GM12878 (cell line): ENCODE measurements around the gene TNP2. TPM values are rescaled to one million over a fixed set of nuclear protein-coding genes. Genes with fewer than 3 reads are reported as not detected.
A peak's percentile ranks its signal among the peaks of the same experiment; 100 is the strongest.

Experiments
- ATAC-seq: fragments of 200-7000 bp; cut with Tn5 transposase; 3 replicates; pipeline ENCODE4 v1.9.1; 2020; ENCODE audit warnings: mild to moderate bottlenecking, moderate library complexity
- BruUV-seq: library from RNA; stranded (reverse); fragments of 400-500 nt; replicated peaks from 2 replicates; lab custom pipeline; 2021; lab: Mats Ljungman, UMichigan
- CTCF ChIA-PET: fragments of 300-600 bp; sonication (Branson Sonifier 250); formaldehyde crosslinking; extraction: SDS; loops from one replicate; lab custom pipeline; 2021; ENCODE audit warnings: inconsistent platforms; lab: Yijun Ruan, JAX
- POLR2A ChIA-PET: fragments of 350-600 bp; formaldehyde crosslinking; extraction: SDS; loops from one replicate; lab custom pipeline; 2021; ENCODE audit warnings: inconsistent platforms; lab: Charles Lee
- RAD21 ChIA-PET: fragments of 300-600 bp; sonication (Branson Sonifier 250); formaldehyde crosslinking; loops from one replicate; lab custom pipeline; 2023; ENCODE audit warnings: antibody characterized with exemption; ENCODE audit not compliant: unreplicated experiment; lab: Charles Lee
- SMC1A ChIA-PET: fragments of 300-600 bp; sonication (Branson Sonifier 250); formaldehyde crosslinking; loops from one replicate; lab custom pipeline; 2023; ENCODE audit not compliant: unreplicated experiment, uncharacterized antibody; lab: Charles Lee
- DNase-seq: peaks from one replicate; pipeline ENCODE4 v3.0.0-alpha.2; 2011; ENCODE audit warnings: low read depth, low spot score
- FAIRE-seq: peaks from 3 replicates; lab custom pipeline; 2011; peaks lifted over from hg19 to GRCh38; lab: Jason Lieb, UNC
- H2AFZ ChIP-seq: 2 replicates; pipeline ENCODE4 v1.6.0; 2011; ENCODE audit warnings: low read depth, low read length, control low read depth; ENCODE audit not compliant: control insufficient read depth
- H3K27ac ChIP-seq: 2 replicates; pipeline ENCODE4 v1.5.1; 2011; ENCODE audit warnings: control low read depth; ENCODE audit not compliant: control insufficient read depth, insufficient read depth
- H3K27me3 ChIP-seq, 2 experiments: replicated peaks in 1 of 2; 2 replicates each; pipeline versions ENCODE4 v1.6.0 to v1.6.1; 2011; ENCODE audit warnings: low read length in 1 of 2; ENCODE audit not compliant: control insufficient read depth in 2 of 2, insufficient read depth in 2 of 2
- H3K36me3 ChIP-seq, 2 experiments: 2 replicates each; pipeline ENCODE4 v1.5.1; 2011; ENCODE audit warnings: low read length in 1 of 2; ENCODE audit not compliant: control insufficient read depth in 2 of 2, insufficient read depth in 2 of 2
- H3K4me1 ChIP-seq: 2 replicates; pipeline ENCODE4 v1.6.1; 2011; ENCODE audit warnings: mild to moderate bottlenecking, low read length, moderate library complexity, mixed read lengths; ENCODE audit not compliant: control insufficient read depth, insufficient read depth
- H3K4me2 ChIP-seq: 2 replicates; pipeline ENCODE4 v1.6.0; 2011; ENCODE audit warnings: control low read depth; ENCODE audit not compliant: control insufficient read depth, insufficient read depth
- H3K4me3 ChIP-seq: fragments of 200-600 bp; sonication (generic); 2 replicates; pipeline ENCODE4 v1.5.1; 2016
- H3K79me2 ChIP-seq: 2 replicates; pipeline ENCODE4 v1.6.0; 2011; ENCODE audit warnings: low read length; ENCODE audit not compliant: control insufficient read depth, insufficient read depth
- H3K9ac ChIP-seq: 2 replicates; pipeline ENCODE4 v1.8.0; 2011; ENCODE audit warnings: low read length, control low read depth, mixed read lengths; ENCODE audit not compliant: control insufficient read depth, insufficient read depth
- H3K9me3 ChIP-seq: replicated peaks from 3 replicates; pipeline ENCODE4 v1.5.1; 2011; ENCODE audit warnings: mild to moderate bottlenecking, low read length; ENCODE audit not compliant: control insufficient read depth, insufficient read depth
- H4K20me1 ChIP-seq: 2 replicates; pipeline ENCODE4 v1.6.0; 2011; ENCODE audit not compliant: control insufficient read depth, insufficient read depth
- CHD4 ChIP-seq: fragments of 200-600 bp; sonication (generic); IDR thresholded peaks from 2 replicates; pipeline ENCODE4 v1.6.1; 2016; ENCODE audit warnings: mild to moderate bottlenecking
- WGBS: methylation state at CpG from one replicate; pipeline ENCODE4 v1.1.6; 2016; ENCODE audit warnings: low lambda C conversion rate; ENCODE audit not compliant: insufficient replicate concordance, insufficient coverage; ENCODE audit errors: missing lambda C conversion rate; 5-methylcytosine and 5-hydroxymethylcytosine counted together
- in situ Hi-C: fragments of 300-500 bp; cut with MboI; formaldehyde crosslinking; loops from 9 replicates; pipeline ENCODE4 v1.14.3; 2018; ENCODE audit warnings: mixed read lengths
- intact Hi-C: fragments of 100-400 bp; cut with micrococcal nuclease; formaldehyde crosslinking; loops from one replicate; pipeline ENCODE4 v1.14.2; 2022; ENCODE audit not compliant: unreplicated experiment
- polyA plus RNA-seq, 11 experiments: library from polyadenylated mRNA; depleted of rRNA in 4 of 11; unstranded in 6 of 11; stranded (reverse) in 5 of 11; fragments of >200 nt; fragmentation: Nextera tagmentation in 4 of 11; fragmentation: Illumina TruSeq in 1 of 11; extraction: Ambion mirVana in 4 of 11; extraction: Trizol in 1 of 11; gene quantifications; 1 replicate in 1 of 11; 2 replicates in 10 of 11; pipeline versions ENCODE4 v1.2.1 to v1.2.3, GENCODE V29; 2011 to 2016; ENCODE audit warnings: inconsistent platforms in 2 of 11, missing spikeins in 2 of 11, low read depth in 1 of 11
- total RNA-seq, 4 experiments: library from RNA; depleted of rRNA in 3 of 4; stranded (reverse); fragments of >200 nt in 3 of 4; fragmentation: Illumina TruSeq in 1 of 4; extraction: Trizol in 1 of 4; gene quantifications; 2 replicates each; pipeline versions ENCODE4 v1.2.1 to v1.2.3, GENCODE V29; 2013 to 2021
- TF ChIP-seq, protein P1 (sequence below): fragments of 450-650 bp; IDR thresholded peaks from 2 replicates; pipeline ENCODE4 v1.6.1; 2016; ENCODE audit warnings: mild to moderate bottlenecking
- TF ChIP-seq, protein P2 (sequence below): IDR thresholded peaks from 2 replicates; pipeline ENCODE4 v1.6.1; 2011; ENCODE audit warnings: low read depth, low read length, improper control_type of control experiment, borderline replicate concordance
- TF ChIP-seq, protein P3 (sequence below): IDR thresholded peaks from 2 replicates; pipeline ENCODE4 v1.6.1; 2011; ENCODE audit warnings: low read depth, mild to moderate bottlenecking, low read length, moderate library complexity, borderline replicate concordance; ENCODE audit errors: extremely low read depth

Gene TNP2
- total and polyA plus RNA-seq, 10 of the 15 experiments (the other 5 are each of a cell fraction or from before 2014, with no cell fraction given) = not detected

DNA sequence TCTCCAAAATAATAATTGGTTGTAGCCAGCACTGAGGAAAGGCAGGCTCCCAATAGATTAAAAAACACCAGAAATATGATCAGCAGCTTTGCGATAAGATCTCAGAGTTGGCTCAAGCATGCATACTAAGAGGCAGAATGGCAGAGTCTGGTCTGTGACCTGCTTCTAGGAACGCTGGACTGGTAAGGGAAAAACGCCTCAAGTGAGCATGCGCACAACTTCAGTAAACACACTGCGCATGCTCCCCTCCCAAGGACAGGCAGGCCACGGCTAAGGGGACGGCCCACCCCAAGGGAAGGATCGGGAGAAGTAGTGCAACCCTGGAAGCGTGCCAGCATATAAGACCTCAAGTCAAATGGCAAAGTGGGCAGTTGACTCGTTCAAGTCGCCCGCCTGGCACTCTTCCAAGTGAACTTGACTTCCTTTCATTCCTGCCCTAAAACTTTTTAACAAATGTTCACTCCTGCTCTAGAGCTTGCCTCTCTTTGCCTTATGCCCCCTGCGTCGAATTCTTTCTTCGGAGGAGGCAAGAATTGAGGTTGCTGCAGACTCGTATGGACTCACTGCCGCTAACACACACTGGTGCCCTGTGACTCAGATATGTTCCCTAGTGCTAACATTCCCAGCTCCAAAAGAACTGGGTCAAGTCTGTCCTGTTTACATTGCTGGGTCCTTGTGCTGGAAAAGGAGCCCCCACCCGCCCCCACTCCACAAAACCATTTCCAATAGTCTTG is 34.4 kb upstream of the TNP2 start:
- Histone ChIP-seq H3K27ac (no peak overlapping the region), H3K9me3 (peaks cover 2% of the 10 kb centered on the region; the same call in 2 of the 3 replicates), H3K9ac (no peak overlapping the region), H2AFZ (no peak overlapping the region), H3K4me2 (no peak overlapping the region; the same call in 1 of the 2 replicates), H3K36me3 (no peaks in the 10 kb centered on the region), H3K79me2 (no peaks in the 10 kb centered on the region), H4K20me1 (no peaks in the 10 kb centered on the region), H3K4me3 (no peak overlapping the region), H3K27me3 (no peaks in the 10 kb centered on the region), H3K4me1 (peaks cover 54% of the 10 kb centered on the region)
- ChIA-PET CTCF (no interaction called here), SMC1A (interaction anchor here (0.7 to 8.4 kb wide), 4 partner anchors 17 to 78 kb away, joined by 3 to 108 read pairs (median 3); partner anchors contain the start of gene SOCS1), POLR2A (interaction anchor here (0.5 to 1.0 kb wide), 3 partner anchors 48 to 334 kb away, joined by 3 to 9 read pairs (median 7); no protein-coding TSS in a partner anchor), RAD21 (interaction anchor here (0.5 kb wide), 1 partner anchor 387 kb away, joined by 3 read pairs; no protein-coding TSS in a partner anchor)
- TF ChIP-seq, protein P1, sequence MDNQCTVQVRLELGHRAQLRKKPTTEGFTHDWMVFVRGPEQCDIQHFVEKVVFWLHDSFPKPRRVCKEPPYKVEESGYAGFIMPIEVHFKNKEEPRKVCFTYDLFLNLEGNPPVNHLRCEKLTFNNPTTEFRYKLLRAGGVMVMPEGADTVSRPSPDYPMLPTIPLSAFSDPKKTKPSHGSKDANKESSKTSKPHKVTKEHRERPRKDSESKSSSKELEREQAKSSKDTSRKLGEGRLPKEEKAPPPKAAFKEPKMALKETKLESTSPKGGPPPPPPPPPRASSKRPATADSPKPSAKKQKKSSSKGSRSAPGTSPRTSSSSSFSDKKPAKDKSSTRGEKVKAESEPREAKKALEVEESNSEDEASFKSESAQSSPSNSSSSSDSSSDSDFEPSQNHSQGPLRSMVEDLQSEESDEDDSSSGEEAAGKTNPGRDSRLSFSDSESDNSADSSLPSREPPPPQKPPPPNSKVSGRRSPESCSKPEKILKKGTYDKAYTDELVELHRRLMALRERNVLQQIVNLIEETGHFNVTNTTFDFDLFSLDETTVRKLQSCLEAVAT = peak; percentile 47; the same call in 1 of the 2 replicates
- TF ChIP-seq, protein P2, sequence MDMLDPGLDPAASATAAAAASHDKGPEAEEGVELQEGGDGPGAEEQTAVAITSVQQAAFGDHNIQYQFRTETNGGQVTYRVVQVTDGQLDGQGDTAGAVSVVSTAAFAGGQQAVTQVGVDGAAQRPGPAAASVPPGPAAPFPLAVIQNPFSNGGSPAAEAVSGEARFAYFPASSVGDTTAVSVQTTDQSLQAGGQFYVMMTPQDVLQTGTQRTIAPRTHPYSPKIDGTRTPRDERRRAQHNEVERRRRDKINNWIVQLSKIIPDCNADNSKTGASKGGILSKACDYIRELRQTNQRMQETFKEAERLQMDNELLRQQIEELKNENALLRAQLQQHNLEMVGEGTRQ = no peak
- no peak for TF ChIP-seq CHD4
- TF ChIP-seq, protein P3, sequence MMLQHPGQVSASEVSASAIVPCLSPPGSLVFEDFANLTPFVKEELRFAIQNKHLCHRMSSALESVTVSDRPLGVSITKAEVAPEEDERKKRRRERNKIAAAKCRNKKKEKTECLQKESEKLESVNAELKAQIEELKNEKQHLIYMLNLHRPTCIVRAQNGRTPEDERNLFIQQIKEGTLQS = no peak
- ATAC-seq (no peak), DNase-seq (no peak), FAIRE-seq (no peak)
- no TSS peak for BruUV-seq
- in situ Hi-C loops = loop anchor here (10.0 kb wide), 1 partner anchor 999 kb away; no protein-coding TSS in a partner anchor
- WGBS = 90% methylated on average over 18 of the region's 18 CpGs
- intact Hi-C loops = no loop called here
